ENCODE measurements around the gene CTSF. TPM values are rescaled to one million over a fixed set of nuclear protein-coding genes. Genes with fewer than 3 reads are reported as not detected.
A peak's percentile ranks its signal among the peaks of the same experiment; 100 is the strongest.

The CTSF gene
- total and polyA plus RNA-seq, 2 of the 13 experiments (the other 11 are each of a cell fraction or from before 2014, with no cell fraction given) = not detected

DNA sequence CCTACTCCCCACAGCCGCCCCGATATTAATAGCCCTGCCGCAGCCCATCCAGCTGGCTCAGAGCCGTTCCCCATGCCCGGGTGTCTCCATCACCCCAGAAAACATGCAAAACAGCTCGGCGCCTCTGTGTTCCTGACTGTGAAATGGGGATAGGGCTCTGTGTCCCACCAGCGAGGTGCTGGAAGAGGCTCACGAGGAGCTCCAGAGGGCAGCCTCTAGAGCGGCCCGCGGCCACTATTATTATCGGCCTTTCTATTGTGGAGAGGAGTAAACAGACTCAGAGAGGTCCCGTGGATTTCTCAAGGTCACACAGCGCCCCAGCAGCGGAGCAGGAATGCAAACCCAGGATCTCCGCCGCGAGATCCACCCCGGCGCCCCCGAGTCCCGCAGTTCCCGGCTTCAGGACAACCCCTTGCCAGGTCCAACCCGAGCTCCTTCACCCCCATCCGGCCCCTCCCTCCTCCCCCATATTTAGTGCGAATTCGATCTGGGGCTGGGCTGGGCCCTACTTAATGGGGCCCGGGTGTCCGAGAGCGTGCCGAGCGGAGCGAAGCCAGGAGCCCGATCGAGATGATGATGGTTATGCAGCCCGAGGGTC, 21.9 kb downstream of the CTSF start, which contains the start of gene ACTN3 (continued):
- TF ChIP-seq, protein P1, sequence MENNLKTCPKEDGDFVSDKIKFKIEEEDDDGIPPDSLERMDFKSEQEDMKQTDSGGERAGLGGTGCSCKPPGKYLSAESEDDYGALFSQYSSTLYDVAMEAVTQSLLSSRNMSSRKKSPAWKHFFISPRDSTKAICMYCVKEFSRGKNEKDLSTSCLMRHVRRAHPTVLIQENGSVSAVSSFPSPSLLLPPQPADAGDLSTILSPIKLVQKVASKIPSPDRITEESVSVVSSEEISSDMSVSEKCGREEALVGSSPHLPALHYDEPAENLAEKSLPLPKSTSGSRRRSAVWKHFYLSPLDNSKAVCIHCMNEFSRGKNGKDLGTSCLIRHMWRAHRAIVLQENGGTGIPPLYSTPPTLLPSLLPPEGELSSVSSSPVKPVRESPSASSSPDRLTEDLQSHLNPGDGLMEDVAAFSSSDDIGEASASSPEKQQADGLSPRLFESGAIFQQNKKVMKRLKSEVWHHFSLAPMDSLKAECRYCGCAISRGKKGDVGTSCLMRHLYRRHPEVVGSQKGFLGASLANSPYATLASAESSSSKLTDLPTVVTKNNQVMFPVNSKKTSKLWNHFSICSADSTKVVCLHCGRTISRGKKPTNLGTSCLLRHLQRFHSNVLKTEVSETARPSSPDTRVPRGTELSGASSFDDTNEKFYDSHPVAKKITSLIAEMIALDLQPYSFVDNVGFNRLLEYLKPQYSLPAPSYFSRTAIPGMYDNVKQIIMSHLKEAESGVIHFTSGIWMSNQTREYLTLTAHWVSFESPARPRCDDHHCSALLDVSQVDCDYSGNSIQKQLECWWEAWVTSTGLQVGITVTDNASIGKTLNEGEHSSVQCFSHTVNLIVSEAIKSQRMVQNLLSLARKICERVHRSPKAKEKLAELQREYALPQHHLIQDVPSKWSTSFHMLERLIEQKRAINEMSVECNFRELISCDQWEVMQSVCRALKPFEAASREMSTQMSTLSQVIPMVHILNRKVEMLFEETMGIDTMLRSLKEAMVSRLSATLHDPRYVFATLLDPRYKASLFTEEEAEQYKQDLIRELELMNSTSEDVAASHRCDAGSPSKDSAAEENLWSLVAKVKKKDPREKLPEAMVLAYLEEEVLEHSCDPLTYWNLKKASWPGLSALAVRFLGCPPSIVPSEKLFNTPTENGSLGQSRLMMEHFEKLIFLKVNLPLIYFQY (CRISPR knock-in tag; IDR thresholded peaks at IDR 0.05; ENCODE audit: borderline replicate concordance) = 0 out of 2 replicates have a peak, but pooled peaks have one; percentile 4
- TF ChIP-seq ZNF569 (CRISPR knock-in tag; IDR thresholded peaks at IDR 0.05; ENCODE audit: borderline replicate concordance) = no peak
- TF ChIP-seq, protein P2, sequence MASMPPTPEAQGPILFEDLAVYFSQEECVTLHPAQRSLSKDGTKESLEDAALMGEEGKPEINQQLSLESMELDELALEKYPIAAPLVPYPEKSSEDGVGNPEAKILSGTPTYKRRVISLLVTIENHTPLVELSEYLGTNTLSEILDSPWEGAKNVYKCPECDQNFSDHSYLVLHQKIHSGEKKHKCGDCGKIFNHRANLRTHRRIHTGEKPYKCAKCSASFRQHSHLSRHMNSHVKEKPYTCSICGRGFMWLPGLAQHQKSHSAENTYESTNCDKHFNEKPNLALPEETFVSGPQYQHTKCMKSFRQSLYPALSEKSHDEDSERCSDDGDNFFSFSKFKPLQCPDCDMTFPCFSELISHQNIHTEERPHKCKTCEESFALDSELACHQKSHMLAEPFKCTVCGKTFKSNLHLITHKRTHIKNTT (CRISPR knock-in tag; IDR thresholded peaks at IDR 0.05) = no peak
- TF ChIP-seq FOXJ3 (CRISPR knock-in tag; IDR thresholded peaks at IDR 0.05; ENCODE audit: borderline replicate concordance) = no peak
- TF ChIP-seq NCOA2 (CRISPR knock-in tag; IDR thresholded peaks at IDR 0.05) = no peak
- TF ChIP-seq MED13 (CRISPR knock-in tag; IDR thresholded peaks at IDR 0.05) = no peak
- TF ChIP-seq ZBTB8A (CRISPR knock-in tag; IDR thresholded peaks at IDR 0.05; ENCODE audit: borderline replicate concordance, low read depth) = no peak
- no peak for TF ChIP-seq ZNF550 (CRISPR knock-in tag; IDR thresholded peaks at IDR 0.05; ENCODE audit: borderline replicate concordance)
- TF ChIP-seq, protein P3, sequence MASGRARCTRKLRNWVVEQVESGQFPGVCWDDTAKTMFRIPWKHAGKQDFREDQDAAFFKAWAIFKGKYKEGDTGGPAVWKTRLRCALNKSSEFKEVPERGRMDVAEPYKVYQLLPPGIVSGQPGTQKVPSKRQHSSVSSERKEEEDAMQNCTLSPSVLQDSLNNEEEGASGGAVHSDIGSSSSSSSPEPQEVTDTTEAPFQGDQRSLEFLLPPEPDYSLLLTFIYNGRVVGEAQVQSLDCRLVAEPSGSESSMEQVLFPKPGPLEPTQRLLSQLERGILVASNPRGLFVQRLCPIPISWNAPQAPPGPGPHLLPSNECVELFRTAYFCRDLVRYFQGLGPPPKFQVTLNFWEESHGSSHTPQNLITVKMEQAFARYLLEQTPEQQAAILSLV (CRISPR knock-in tag; IDR thresholded peaks at IDR 0.05; ENCODE audit: borderline replicate concordance) = no peak
- TF ChIP-seq, protein P4, sequence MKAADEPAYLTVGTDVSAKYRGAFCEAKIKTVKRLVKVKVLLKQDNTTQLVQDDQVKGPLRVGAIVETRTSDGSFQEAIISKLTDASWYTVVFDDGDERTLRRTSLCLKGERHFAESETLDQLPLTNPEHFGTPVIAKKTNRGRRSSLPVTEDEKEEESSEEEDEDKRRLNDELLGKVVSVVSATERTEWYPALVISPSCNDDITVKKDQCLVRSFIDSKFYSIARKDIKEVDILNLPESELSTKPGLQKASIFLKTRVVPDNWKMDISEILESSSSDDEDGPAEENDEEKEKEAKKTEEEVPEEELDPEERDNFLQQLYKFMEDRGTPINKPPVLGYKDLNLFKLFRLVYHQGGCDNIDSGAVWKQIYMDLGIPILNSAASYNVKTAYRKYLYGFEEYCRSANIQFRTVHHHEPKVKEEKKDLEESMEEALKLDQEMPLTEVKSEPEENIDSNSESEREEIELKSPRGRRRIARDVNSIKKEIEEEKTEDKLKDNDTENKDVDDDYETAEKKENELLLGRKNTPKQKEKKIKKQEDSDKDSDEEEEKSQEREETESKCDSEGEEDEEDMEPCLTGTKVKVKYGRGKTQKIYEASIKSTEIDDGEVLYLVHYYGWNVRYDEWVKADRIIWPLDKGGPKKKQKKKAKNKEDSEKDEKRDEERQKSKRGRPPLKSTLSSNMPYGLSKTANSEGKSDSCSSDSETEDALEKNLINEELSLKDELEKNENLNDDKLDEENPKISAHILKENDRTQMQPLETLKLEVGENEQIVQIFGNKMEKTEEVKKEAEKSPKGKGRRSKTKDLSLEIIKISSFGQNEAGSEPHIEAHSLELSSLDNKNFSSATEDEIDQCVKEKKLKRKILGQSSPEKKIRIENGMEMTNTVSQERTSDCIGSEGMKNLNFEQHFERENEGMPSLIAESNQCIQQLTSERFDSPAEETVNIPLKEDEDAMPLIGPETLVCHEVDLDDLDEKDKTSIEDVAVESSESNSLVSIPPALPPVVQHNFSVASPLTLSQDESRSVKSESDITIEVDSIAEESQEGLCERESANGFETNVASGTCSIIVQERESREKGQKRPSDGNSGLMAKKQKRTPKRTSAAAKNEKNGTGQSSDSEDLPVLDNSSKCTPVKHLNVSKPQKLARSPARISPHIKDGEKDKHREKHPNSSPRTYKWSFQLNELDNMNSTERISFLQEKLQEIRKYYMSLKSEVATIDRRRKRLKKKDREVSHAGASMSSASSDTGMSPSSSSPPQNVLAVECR (CRISPR knock-in tag; IDR thresholded peaks at IDR 0.05; ENCODE audit: borderline replicate concordance) = no peak
- TF ChIP-seq, protein P5, sequence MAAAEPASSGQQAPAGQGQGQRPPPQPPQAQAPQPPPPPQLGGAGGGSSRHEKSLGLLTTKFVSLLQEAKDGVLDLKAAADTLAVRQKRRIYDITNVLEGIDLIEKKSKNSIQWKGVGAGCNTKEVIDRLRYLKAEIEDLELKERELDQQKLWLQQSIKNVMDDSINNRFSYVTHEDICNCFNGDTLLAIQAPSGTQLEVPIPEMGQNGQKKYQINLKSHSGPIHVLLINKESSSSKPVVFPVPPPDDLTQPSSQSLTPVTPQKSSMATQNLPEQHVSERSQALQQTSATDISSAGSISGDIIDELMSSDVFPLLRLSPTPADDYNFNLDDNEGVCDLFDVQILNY (CRISPR knock-in tag; conservative IDR thresholded peaks at IDR 0.05) = no peak
- TF ChIP-seq, protein P6, sequence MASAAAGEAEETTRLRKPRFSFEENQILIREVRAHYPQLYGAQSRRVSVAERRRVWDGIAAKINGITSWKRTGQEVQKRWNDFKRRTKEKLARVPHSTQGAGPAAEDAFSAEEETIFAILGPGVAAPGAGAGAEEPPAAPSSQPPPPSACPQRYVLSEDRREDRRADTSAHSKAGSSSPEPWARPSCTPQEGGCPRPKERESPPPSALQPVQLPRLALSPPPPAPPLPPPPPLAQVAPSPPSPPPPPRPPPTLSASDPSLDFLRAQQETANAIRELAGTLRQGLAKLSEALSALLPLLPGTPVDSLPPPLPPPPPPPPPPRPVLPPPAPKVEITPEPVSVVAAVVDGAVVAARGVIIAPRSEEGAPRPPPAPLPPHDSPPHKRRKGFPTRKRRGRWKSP (CRISPR knock-in tag; IDR thresholded peaks at IDR 0.05) = no peak
- no peak for TF ChIP-seq ZNF558 (CRISPR knock-in tag; IDR thresholded peaks at IDR 0.05; ENCODE audit: borderline replicate concordance)
